Measurements from ENCODE around the gene ATP10B. TPM values are rescaled to one million over a fixed set of nuclear protein-coding genes. Genes with fewer than 3 reads are reported as not detected.

The ATP10B gene
- total RNA-seq, 1 donor from 2014 or later = 9.1 TPM

DNA sequence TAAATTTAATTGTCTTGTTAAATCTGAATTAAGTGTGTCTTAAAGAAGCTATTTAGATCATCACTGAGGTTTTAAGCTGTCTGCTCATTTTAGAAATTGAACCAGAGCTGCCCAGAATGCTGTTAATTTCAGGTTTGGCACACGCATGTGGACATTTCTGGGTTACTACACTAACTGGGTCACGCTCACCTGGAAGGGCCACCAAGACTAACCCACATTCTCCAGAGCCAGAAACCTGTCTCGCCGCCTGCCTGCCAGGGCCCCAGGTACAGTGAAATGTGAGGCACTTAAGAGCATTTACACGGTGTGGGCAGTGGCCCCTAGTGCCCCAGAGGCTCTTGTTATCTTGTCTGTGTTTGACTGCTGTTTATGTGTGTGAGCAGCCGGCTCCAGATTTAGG lies 46.6 kb downstream of the ATP10B start:
- H3K4me3 ChIP-seq = no peak overlapping the region
- no peaks in the 10 kb centered on the region for H3K9me3 ChIP-seq
- no peaks in the 10 kb centered on the region for H3K4me1 ChIP-seq
- H3K27me3 ChIP-seq = no peaks in the 10 kb centered on the region
- H3K36me3 ChIP-seq = no peaks in the 10 kb centered on the region
- intact Hi-C loops (cut with DNase I) = no loop called here
- TF ChIP-seq, protein P1, sequence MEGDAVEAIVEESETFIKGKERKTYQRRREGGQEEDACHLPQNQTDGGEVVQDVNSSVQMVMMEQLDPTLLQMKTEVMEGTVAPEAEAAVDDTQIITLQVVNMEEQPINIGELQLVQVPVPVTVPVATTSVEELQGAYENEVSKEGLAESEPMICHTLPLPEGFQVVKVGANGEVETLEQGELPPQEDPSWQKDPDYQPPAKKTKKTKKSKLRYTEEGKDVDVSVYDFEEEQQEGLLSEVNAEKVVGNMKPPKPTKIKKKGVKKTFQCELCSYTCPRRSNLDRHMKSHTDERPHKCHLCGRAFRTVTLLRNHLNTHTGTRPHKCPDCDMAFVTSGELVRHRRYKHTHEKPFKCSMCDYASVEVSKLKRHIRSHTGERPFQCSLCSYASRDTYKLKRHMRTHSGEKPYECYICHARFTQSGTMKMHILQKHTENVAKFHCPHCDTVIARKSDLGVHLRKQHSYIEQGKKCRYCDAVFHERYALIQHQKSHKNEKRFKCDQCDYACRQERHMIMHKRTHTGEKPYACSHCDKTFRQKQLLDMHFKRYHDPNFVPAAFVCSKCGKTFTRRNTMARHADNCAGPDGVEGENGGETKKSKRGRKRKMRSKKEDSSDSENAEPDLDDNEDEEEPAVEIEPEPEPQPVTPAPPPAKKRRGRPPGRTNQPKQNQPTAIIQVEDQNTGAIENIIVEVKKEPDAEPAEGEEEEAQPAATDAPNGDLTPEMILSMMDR (IDR thresholded peaks at IDR 0.05) = no peak
- TF ChIP-seq POLR2A (IDR thresholded peaks at IDR 0.05) (no peak), POLR2AphosphoS5 (IDR thresholded peaks at IDR 0.05; ENCODE audit: insufficient read depth in 1 of 2, low read depth in 1 of 2) (no peak)
- DNase-seq (ENCODE audit: extremely low spot score in 2 of 2) = no peak
- no peak overlapping the region for H3K27ac ChIP-seq

DNA sequence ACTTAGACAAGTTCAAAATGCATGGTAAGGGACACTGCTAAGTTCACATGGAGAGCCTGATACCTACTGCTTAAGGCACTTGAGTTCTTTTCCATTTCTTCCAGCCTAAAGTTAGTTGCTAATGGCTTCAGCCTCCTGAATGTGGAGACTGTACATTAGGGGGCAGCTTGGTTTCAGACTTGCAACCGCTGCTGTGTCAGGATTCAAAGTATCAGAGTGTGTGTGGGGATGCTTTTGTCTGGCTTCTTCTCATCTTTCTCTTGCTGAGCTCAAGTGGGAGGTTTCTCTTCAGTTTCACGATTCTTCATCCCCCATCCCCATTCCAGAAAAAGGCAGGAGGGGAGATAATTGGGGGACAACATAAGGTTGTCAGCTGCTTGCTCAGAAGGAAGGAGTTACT lies 49.4 kb downstream of the ATP10B start:
- Histone ChIP-seq H3K36me3 (no peaks in the 10 kb centered on the region), H3K27me3 (no peaks in the 10 kb centered on the region), H3K9me3 (no peaks in the 10 kb centered on the region), H3K4me1 (no peaks in the 10 kb centered on the region), H3K4me3 (no peak overlapping the region), H3K27ac (no peak overlapping the region)
- intact Hi-C loops (cut with DNase I) = no loop called here
- TF ChIP-seq, protein P1 (IDR thresholded peaks at IDR 0.05) = no peak
- TF ChIP-seq POLR2A (IDR thresholded peaks at IDR 0.05) (no peak), POLR2AphosphoS5 (IDR thresholded peaks at IDR 0.05; ENCODE audit: insufficient read depth in 1 of 2, low read depth in 1 of 2) (no peak)
- DNase-seq (ENCODE audit: extremely low spot score in 2 of 2) = no peak

DNA sequence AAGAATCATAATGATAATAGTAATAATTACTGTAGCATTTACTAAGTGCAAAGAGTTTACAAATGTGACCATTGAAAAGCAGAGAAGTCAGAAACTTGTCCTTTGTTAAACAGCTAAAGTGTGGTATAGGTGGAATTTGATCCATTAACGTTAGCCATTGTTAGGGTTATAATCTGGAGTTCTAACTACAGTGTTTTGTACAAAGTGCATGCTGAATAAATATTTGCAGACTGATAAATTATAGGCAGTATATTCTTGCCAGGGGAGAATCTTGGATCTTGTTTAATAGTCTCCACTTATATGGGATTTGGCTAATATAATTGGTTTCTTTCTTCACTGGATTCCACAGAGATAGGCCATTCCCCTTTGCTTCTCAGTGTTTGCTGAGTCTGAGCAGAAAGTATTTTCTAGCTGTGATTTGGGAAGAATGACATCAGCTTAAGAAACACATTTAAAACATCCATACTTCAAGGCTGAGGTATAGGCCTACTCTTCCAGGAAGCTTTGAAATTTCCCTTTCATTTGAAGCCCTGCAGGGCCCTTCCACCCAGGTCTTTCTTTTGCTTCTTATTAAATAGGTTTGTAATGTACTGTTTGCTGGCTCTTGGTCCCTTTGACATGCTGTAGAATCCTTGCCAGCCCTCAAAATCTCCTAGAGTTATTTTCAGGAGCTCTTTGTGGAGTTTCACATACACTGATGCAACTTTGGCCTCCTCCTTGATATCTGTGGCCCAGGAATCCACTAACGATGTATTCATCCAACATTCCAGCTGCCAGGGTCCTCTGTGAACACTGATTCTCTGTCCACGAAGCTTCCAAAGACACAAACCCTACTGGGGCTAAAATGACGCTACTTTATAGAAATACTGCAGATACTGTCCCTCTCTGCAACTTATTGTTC lies 51.4 kb downstream of the ATP10B start:
- TF ChIP-seq, protein P1 (IDR thresholded peaks at IDR 0.05) = no peak
- no peak for TF ChIP-seq POLR2A (IDR thresholded peaks at IDR 0.05)
- no peak for TF ChIP-seq POLR2AphosphoS5 (IDR thresholded peaks at IDR 0.05; ENCODE audit: insufficient read depth in 1 of 2, low read depth in 1 of 2)
- H3K36me3 ChIP-seq = no peaks in the 10 kb centered on the region
- no peak for DNase-seq (ENCODE audit: extremely low spot score in 2 of 2)
- H3K4me1 ChIP-seq = no peaks in the 10 kb centered on the region
- H3K9me3 ChIP-seq = no peaks in the 10 kb centered on the region
- H3K4me3 ChIP-seq = no peak overlapping the region
- no peaks in the 10 kb centered on the region for H3K27me3 ChIP-seq
- H3K27ac ChIP-seq = no peak overlapping the region
- intact Hi-C loops (cut with DNase I) = no loop called here

DNA sequence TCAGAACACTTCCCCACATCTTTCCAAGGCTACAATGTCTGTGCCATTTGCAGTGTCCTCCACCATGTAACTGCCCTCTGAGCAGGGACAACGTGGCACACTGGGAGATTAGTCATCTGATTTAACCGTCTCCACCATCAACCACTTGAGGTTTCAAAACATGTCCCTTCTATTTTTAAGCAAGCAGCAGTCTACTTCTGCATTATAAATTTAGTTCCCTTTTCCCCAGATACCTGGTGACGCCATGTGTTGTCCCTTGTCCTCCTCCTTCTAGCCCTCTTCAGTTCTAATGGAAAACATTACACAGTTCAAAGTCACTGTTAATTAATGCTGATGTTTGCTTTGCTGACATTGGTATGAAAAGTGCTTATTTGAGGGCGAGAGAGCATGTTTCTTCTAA lies 52.8 kb downstream of the ATP10B start:
- no peak for DNase-seq (ENCODE audit: extremely low spot score in 2 of 2)
- Histone ChIP-seq H3K4me3 (no peak overlapping the region), H3K27me3 (no peaks in the 10 kb centered on the region), H3K9me3 (no peaks in the 10 kb centered on the region), H3K36me3 (no peaks in the 10 kb centered on the region), H3K27ac (no peak overlapping the region), H3K4me1 (no peaks in the 10 kb centered on the region)
- intact Hi-C loops (cut with DNase I) = no loop called here
- TF ChIP-seq POLR2AphosphoS5 (IDR thresholded peaks at IDR 0.05; ENCODE audit: insufficient read depth in 1 of 2, low read depth in 1 of 2) (no peak), POLR2A (IDR thresholded peaks at IDR 0.05) (no peak)
- TF ChIP-seq, protein P1 (IDR thresholded peaks at IDR 0.05) = no peak

DNA sequence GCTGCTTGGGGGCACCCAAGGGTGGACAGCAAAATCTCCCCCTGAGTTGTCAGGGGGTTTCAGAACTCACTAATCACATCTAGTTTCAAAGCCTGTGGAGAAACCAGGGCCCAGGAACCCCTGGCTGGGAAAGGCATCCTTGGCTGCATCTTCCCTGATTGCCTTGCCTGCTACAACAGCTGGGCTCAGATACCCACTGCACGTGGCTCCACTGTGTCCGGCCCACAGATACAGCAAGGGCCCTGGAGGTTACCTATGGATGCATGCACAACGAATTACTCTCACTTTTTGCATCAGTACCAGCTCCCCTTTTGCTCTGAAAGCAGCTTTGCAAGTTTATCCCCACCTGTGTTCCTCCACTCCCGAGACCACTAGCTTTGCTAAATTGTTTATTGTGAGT lies 55.0 kb downstream of the ATP10B start:
- H3K27me3 ChIP-seq = no peaks in the 10 kb centered on the region
- intact Hi-C loops (cut with DNase I) = no loop called here
- no peak overlapping the region for H3K27ac ChIP-seq
- H3K4me3 ChIP-seq = no peak overlapping the region
- no peaks in the 10 kb centered on the region for H3K36me3 ChIP-seq
- no peak for DNase-seq (ENCODE audit: extremely low spot score in 2 of 2)
- no peaks in the 10 kb centered on the region for H3K4me1 ChIP-seq
- no peaks in the 10 kb centered on the region for H3K9me3 ChIP-seq
- no peak for TF ChIP-seq POLR2A (IDR thresholded peaks at IDR 0.05)
- TF ChIP-seq, protein P1 (IDR thresholded peaks at IDR 0.05) = no peak
- TF ChIP-seq POLR2AphosphoS5 (IDR thresholded peaks at IDR 0.05; ENCODE audit: insufficient read depth in 1 of 2, low read depth in 1 of 2) = no peak

All from vagina (tissue), 2 donors.